Common myeloid progenitor, CD34-positive (primary cell): ENCODE results near the gene VPS50.

Experiments
- CTCF ChIA-PET: fragments of 350-600 bp; sonication (Branson Sonifier 250); formaldehyde crosslinking; loops from one replicate; lab custom pipeline; 2021; ENCODE audit warnings: antibody characterized with exemption; lab: Charles Lee
- POLR2A ChIA-PET: fragments of 350-600 bp; sonication (Branson Sonifier 250); formaldehyde crosslinking; loops from one replicate; lab custom pipeline; 2021; ENCODE audit warnings: antibody characterized with exemption; lab: Charles Lee
- DNase-seq, 3 donors: peaks; one replicate each; pipeline versions ENCODE4 v3.0.0 to v3.0.0-alpha.2; 2013
- H3K27ac ChIP-seq, 2 experiments: 1 replicate in 1 of 2; 2 replicates in 1 of 2; pipeline ENCODE4 v1.7.0; 2013; ENCODE audit warnings: inconsistent platforms in 2 of 2, low read length in 2 of 2, mild to moderate bottlenecking in 2 of 2, low read depth in 1 of 2, moderate library complexity in 1 of 2; ENCODE audit not compliant: severe bottlenecking in 2 of 2, insufficient read depth in 1 of 2, poor library complexity in 1 of 2
- H3K27me3 ChIP-seq, 5 experiments: replicated peaks in 2 of 5; 1 replicate in 3 of 5; 2 replicates in 2 of 5; pipeline versions ENCODE4 v1.6.1 to v1.7.0; 2013; ENCODE audit warnings: low read length in 4 of 5, mild to moderate bottlenecking in 2 of 5, moderate library complexity in 2 of 5, inconsistent platforms in 1 of 5; ENCODE audit not compliant: insufficient read depth in 5 of 5, control insufficient read depth in 4 of 5
- H3K36me3 ChIP-seq, 4 experiments: 1 replicate in 2 of 4; 2 replicates in 2 of 4; pipeline versions ENCODE4 v1.6.1 to v1.7.0; 2013; ENCODE audit warnings: low read length in 3 of 4, control low read depth in 1 of 4, mild to moderate bottlenecking in 1 of 4; ENCODE audit not compliant: control insufficient read depth in 4 of 4, insufficient read depth in 4 of 4
- H3K4me1 ChIP-seq, 4 experiments: 1 replicate in 3 of 4; 2 replicates in 1 of 4; pipeline versions ENCODE4 v1.6.1 to v1.7.1; 2013; ENCODE audit warnings: low read length in 3 of 4, mild to moderate bottlenecking in 3 of 4, control low read depth in 1 of 4, inconsistent platforms in 1 of 4, moderate library complexity in 1 of 4; ENCODE audit not compliant: control insufficient read depth in 4 of 4, insufficient read depth in 4 of 4; ENCODE audit errors: control extremely low read depth in 1 of 4
- H3K4me3 ChIP-seq, 7 experiments: 1 replicate in 4 of 7; 2 replicates in 3 of 7; pipeline versions ENCODE4 v1.5.1 to v1.7.0; 2013; ENCODE audit warnings: mild to moderate bottlenecking in 7 of 7, low read length in 6 of 7, moderate library complexity in 6 of 7, inconsistent platforms in 2 of 7, low read depth in 2 of 7, control low read depth in 1 of 7; ENCODE audit not compliant: insufficient read depth in 4 of 7, control insufficient read depth in 1 of 7; ENCODE audit errors: extremely low read depth in 1 of 7
- H3K9me3 ChIP-seq, 5 experiments: 1 replicate in 4 of 5; 2 replicates in 1 of 5; pipeline versions ENCODE4 v1.6.1 to v1.7.1; 2013; ENCODE audit warnings: low read length in 4 of 5, mild to moderate bottlenecking in 2 of 5, inconsistent platforms in 1 of 5, low read depth in 1 of 5, moderate library complexity in 1 of 5; ENCODE audit not compliant: control insufficient read depth in 4 of 5, insufficient read depth in 2 of 5; ENCODE audit errors: control extremely low read depth in 1 of 5
- WGBS: methylation state at CpG from one replicate; pipeline ENCODE4 v1.1.5; 2013; ENCODE audit not compliant: insufficient coverage; 5-methylcytosine and 5-hydroxymethylcytosine counted together

Gene VPS50

DNA sequence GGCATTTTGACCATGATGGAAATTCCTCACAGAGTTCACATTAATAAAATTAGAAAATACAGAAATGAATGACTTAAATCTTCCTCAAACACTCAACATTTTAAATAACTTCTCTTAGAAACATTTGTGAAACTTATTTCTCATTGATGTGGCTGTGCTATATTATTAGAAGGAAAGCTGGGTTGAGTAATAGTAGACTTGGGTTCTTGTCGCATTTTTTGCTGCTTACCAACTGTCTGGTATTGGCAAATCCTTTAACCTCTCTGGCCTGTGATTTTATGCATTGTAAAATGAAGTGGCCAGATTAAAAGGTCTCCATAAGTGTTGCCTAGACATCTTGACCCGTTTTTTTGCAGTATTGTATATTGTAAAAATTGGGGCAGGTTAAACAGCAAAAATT, 66.5 kb downstream of the VPS50 start:
- POLR2A ChIA-PET, result no interaction called here

DNA sequence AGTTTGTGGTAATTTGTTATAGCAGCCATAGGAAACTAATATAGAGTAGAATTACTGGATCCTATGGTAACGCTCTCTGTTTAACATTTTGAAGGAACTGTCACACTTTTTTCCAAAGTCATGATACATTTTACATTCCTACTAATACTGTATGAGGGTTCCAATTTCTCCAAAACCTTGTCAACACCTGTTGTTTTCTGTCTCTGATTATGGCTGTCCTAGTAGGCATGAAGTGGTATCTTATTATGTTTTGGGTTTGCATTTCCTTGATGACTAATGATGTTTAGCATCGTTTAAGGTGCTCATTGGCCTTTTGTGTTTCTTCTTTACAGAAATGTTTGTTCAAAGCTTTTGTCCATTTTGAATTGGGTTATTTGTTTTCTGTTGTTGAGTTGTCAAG, 69.6 kb downstream of the VPS50 start:
- Histone ChIP-seq H3K9me3 (no peaks in the 10 kb centered on the region), H3K27me3 (no peaks in the 10 kb centered on the region), H3K4me1 (no peaks in the 10 kb centered on the region), H3K36me3 (peaks cover 4 to 11% (median 6%) of the 10 kb centered on the region in 4 experiments), H3K4me3 (no peak overlapping the region), H3K27ac (no peak overlapping the region)
- DNase-seq, result no peak
- ChIA-PET POLR2A (interaction anchor here (0.6 kb wide), 1 partner anchor 1759 kb away, joined by 3 read pairs; no protein-coding TSS in a partner anchor), CTCF (no interaction called here)
- WGBS, result 80% methylated on average over 1 of the region's 2 CpGs

More for the DNA sequence above, 66.5 kb downstream of the VPS50 start:
- CTCF ChIA-PET, result no interaction called here
- no peaks in the 10 kb centered on the region for H3K4me1 ChIP-seq
- H3K36me3 ChIP-seq, result peaks cover 4 to 7% (median 5%) of the 10 kb centered on the region in 4 experiments
- H3K9me3 ChIP-seq, result no peaks in the 10 kb centered on the region
- H3K4me3 ChIP-seq, result no peak overlapping the region
- 100% methylated on average over 1 of the region's 2 CpGs for WGBS
- no peak overlapping the region for H3K27ac ChIP-seq
- DNase-seq, result no peak
- no peaks in the 10 kb centered on the region for H3K27me3 ChIP-seq

DNA sequence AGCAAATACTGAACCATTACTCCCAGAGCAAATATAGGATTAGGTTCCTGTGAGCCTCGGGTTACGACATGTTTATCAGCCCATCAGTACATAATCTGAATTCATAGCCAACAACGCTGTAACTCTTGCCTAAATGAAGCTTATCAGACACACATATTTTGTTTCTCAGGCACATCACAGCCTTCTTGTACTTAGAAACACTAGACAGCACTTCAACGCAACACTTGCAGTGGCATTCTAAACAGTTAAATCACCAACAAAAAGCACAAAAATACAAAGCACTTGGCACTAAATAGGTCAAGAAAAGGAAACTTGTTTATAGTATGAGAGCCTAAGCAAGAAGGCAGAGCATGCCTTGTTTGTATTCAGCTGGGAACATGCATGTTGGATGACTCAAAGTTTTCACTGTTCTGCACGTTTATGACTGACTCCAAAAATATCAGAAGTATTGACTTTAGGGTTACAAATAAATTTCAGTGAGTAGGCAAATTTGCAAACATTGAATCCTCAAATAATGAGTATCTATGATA, 75.0 kb downstream of the VPS50 start:
- WGBS, result 100% methylated on average over 4 of the region's 5 CpGs
- Histone ChIP-seq H3K36me3 (peaks cover 0 to 15% (median 3%) of the 10 kb centered on the region in 4 experiments), H3K27ac (no peak overlapping the region), H3K4me1 (no peaks in the 10 kb centered on the region), H3K4me3 (no peak overlapping the region), H3K27me3 (no peaks in the 10 kb centered on the region), H3K9me3 (no peaks in the 10 kb centered on the region)
- ChIA-PET CTCF (no interaction called here), POLR2A (no interaction called here)
- no peak for DNase-seq

DNA sequence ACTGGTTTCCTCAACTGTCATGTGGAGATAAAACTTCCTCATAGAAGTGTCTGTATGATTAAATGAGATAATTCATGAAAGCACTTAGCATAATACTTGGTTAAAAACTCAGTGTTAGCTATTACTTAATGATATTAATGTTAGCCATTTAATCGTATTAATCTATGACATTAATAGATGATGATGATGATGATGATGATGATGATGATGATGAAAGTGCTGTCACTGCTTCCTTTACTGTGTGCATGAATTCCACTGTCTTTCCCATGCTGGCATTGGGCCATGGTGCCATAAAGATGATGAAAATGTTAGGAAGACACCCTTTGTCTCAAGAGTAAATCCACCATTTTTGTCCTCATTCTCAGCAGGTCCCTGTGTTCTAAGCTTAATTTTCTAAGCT, 75.8 kb downstream of the VPS50 start:
- WGBS, result 100% methylated on average over 1 of the region's 1 CpG
- POLR2A ChIA-PET, result no interaction called here
- no peaks in the 10 kb centered on the region for H3K27me3 ChIP-seq
- peaks cover 2 to 17% (median 5%) of the 10 kb centered on the region in 4 experiments for H3K36me3 ChIP-seq
- no peaks in the 10 kb centered on the region for H3K4me1 ChIP-seq
- no peak overlapping the region for H3K4me3 ChIP-seq
- H3K9me3 ChIP-seq, result no peaks in the 10 kb centered on the region
- DNase-seq, result no peak
- H3K27ac ChIP-seq, result no peak overlapping the region
- CTCF ChIA-PET, result no interaction called here

DNA sequence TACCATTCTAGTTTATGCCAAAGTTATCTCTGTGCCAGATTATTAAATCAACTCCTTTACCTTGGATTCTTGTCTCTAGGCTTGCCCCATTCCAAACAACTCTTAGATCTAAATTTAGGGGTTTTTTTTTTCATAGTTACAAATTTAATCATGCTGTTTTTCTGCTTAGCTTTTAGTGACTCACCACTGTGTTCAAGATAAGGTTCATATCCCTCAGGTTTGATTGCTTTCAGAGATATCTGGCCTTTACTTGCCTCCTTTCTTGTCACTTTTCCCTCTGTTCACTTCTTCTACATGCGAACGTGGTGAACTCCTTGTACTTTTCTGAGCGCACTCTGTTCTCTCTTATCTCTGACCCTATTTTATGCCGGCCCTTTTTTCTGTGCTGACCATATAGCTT, 78.2 kb downstream of the VPS50 start:
- no peak for DNase-seq
- ChIA-PET POLR2A (no interaction called here), CTCF (no interaction called here)
- Histone ChIP-seq H3K4me3 (no peak overlapping the region), H3K9me3 (no peaks in the 10 kb centered on the region), H3K27ac (no peak overlapping the region), H3K36me3 (peaks cover 2 to 20% (median 6%) of the 10 kb centered on the region in 4 experiments), H3K4me1 (no peaks in the 10 kb centered on the region), H3K27me3 (no peaks in the 10 kb centered on the region)
- 100% methylated on average over 2 of the region's 4 CpGs for WGBS

DNA sequence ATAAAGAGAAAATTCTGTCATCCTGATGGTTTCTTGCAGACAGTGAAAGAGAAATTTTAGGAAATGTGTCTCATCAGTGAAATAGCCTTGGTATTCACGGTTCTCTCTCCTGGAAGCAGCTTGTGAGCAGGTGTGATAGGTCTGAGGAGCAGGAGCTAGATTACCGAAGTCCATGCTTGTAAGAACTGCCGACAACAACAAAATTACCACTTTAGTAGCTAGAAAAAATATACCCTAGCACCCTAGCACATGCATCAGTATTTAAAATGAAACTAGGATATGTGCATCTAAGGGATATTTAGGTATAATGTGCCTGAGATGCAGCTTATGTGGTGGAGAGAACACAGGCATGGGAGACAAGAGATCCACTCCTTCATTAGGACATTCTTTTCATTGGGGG, 82.3 kb downstream of the VPS50 start:
- no peak overlapping the region for H3K4me3 ChIP-seq
- no peak overlapping the region for H3K27ac ChIP-seq
- H3K4me1 ChIP-seq, result no peaks in the 10 kb centered on the region
- ChIA-PET POLR2A (no interaction called here), CTCF (no interaction called here)
- WGBS, result 100% methylated on average over 1 of the region's 3 CpGs
- H3K27me3 ChIP-seq, result no peaks in the 10 kb centered on the region
- H3K9me3 ChIP-seq, result no peaks in the 10 kb centered on the region
- DNase-seq, result no peak
- peaks cover 2 to 10% (median 5%) of the 10 kb centered on the region in 4 experiments for H3K36me3 ChIP-seq

DNA sequence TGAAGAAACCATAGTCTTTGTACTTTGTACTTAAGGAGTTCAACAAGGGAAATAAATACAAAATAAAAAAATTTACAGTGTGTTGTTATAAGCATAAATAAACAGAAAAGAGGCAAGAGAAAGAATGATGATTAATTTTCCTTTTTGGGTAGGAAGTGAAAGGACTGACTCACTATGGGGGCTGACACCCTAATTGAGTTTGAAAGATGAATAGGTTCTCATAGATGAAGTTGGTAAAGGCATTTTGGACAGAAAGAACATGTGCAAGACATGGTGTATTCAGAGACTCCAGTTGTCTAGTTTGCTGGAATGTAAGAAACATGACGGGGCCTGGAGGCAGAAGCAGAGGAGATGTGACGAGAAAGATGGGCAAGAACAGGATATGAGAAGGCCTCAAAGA, 83.7 kb downstream of the VPS50 start:
- Histone ChIP-seq H3K36me3 (peaks cover 2 to 14% (median 8%) of the 10 kb centered on the region in 4 experiments), H3K9me3 (no peaks in the 10 kb centered on the region), H3K4me3 (no peak overlapping the region), H3K4me1 (no peaks in the 10 kb centered on the region), H3K27me3 (no peaks in the 10 kb centered on the region), H3K27ac (no peak overlapping the region)
- no peak for DNase-seq
- WGBS, result 100% methylated on average over 2 of the region's 2 CpGs
- POLR2A ChIA-PET, result no interaction called here
- CTCF ChIA-PET, result no interaction called here
